ENCODE measurements around the gene RARA.
A peak's percentile ranks its signal among the peaks of the same experiment; 100 is the strongest.

Gene RARA

GRCh38 chr17:40317345-40317873 lies 8.4 kb downstream of the RARA start:
- no peak for DNase-seq

GRCh38 chr17:40317880-40318829 lies 9.2 kb downstream of the RARA start:
- DNase-seq: peak; percentile 90

- DNase-seq: no peak
Observed at GRCh38 chr17:40318830-40319391, 9.9 kb downstream of the RARA start.

GRCh38 chr17:40319651-40320540 lies 10.9 kb downstream of the RARA start:
- DNase-seq: no peak

DNA sequence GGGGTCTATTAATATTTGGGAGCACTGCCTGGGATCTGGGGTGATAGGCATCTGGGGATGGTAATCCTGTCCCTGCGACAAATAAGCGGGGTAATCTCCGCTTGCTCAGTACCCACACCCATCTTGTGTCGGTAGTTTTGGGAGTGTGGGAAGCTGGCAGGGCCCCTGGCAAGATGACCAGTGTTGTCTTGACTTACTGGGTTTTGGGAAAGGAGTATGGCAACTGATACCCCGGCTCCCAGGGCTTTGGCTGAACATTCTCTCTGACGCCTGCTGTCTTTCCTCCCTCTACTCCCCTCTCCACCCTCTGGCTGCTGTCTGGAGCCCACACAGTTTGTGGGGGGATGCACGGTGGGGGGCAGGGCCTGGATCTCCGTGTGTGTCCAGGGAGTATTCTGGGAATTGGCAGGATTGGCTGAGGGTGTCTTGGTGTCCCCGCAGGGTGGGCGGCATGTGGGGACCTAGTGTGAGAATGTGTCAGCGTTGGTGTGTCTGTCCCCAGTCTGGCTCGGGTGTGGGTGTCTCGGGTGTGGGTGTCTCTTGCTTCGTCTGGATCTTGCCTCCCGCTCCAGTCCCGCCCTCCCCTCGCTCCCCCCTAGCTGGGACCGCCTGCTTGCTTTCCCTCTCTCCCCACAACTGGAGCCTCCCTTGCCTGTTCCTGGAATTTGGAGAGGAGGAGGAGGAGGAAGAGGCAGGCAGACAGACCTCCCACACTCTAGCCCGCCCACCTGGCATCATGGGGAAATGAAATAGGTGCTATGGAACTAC lies 12.0 kb downstream of the RARA start:
- no peak for DNase-seq

GRCh38 chr17:40321524-40321929 lies 12.5 kb downstream of the RARA start:
- no peak for DNase-seq

DNA sequence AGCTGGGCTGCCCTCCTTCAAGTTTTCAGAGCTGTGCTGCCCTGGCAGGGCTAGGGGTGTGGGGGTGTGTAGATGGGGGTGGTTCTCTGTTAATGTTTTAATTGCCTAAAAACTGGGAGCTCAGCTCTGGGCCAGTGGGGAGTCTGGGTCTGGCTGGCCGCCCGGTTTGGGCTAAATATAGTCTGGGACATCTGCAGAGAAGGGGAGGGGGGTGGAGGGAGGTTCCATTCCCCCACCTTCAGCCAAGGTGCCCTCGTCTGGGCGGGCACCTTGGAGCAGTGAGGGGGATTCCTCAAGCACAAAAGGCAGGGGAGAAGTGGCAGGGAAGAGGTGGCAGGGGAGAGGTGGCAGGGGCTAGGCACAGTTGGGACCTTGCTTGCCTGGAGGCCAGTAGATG lies 13.0 kb downstream of the RARA start:
- no peak for DNase-seq

GRCh38 chr17:40322358-40323315 lies 13.7 kb downstream of the RARA start:
- DNase-seq: no peak

DNA sequence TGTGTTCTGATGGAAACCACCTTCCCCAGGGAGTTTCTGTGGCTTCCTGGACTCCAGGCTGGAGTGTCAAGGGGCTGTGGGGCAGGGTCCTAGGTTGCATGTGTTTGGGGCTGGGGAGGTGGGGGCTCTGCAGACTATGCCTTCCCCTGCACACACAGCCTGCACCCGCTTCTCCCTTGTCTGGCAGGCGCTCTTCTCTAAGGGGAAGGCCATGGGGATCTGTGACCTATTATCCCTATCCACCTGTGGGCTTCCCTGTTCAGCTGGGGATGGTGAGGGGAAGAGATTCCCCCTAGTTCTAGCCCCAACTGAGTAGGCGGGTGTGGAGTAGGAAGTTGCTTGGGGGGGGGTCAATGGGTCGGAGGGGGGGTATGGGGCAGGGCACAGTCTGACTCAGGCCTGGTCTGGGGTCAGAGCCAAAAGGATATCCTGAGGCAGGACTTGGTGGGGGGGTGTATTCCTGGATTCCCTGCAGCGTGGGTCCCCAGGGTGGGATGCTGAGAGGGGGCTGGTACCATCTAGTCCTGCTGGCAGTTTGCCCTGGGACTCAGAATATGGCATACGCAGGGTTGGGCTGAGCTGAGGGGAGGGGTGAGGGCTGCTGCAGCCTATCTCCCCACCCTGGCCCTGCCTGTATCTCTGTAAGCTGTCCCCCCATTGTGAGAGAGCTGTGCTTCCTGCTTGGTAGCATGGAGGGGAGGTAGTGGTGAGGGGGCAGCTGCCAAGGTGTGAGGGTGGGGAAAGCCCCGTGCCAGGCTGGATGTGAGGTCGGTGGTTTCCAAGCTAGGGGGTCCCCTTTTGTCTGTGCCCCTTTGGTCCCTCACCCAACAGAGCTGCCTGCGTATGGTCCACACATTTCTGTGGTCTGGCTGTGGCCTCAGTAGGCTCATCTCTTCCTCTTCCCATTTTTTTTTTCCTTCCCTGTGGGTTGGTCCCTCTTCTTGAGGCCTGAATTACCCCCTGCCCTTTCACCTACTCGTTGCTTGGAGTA lies 14.7 kb downstream of the RARA start:
- no peak for DNase-seq

DNA sequence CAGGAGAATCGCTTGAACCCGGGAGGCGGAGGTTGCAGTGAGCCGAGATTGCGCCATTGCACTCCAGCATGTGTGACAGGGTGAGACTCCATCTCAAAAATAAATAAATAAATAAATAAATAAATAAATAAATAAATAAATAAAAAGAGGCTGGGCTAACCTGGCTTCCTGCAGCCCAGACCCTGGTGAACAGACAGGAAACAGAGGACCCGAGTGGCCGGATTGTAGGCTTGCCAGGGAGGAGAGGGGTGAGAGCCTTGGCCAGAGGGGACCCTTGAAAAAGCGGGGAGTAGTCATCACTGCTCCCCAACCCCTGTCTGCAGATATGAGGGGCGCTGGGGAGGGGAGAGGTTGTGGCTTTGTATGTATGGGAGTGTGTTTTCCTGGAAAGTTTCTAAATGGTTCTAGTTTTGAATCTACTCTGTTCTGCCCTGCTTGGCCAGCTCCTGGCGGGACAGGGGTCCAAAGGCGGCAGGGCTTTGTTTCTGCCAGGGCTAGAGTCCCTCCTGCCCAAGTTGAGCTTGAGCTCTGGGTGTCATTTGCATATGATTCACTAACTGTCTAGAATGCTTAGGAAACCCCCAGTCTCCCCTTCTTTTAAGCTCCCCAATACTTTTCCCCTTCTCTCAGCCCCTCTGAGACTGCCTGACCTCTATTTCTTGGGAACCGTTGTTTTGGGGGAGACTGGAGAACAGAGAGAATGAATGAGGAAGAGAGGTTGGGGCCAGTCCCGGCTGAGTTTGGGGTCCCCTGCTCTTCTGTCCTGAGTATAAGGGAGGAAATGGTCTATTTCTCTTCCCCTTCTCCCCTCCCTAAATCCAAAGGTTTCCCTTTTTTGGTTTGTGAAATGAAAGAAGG lies 16.4 kb downstream of the RARA start:
- no peak for DNase-seq

DNA sequence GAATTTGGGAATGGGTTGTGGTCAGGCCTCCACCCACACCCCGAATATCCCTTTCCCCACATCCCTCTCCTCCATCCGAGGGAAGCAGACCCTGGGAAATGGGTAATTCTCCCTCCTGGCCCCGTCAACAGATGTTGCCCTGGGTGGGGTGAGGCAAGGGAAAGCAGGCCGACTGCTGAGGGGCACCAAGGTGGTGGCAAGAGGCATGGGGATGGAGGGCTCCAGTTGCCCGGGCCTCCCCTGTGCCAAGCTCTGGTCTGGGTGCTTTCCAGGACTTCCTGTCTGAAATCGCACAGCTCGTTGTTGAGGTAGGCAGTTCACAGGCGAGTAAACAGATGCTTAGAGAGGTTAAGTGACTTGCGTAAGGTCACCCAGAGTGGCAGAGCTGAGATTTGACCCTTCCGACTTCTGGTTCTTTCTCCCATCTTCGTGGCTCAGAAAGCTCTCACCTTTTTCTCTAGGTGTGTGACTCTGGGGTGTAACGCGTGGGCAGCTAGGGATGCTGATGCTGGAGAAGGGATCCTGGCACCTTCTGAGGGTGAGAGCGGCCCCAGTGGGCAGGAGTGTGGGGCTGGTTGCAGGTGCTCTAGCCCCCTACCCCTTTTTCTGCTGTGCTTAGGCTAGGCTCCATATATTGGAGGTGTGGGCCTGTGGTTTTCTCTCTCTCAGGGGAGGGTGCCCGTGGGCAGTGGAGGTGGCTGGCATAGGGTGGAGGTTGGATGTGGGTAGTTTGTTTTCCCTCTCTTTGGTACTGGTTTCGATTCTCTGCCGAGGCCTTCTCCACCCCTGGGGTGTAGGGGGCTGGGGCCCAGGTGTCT lies 17.2 kb downstream of the RARA start:
- no peak for DNase-seq

- no peak for DNase-seq
Observed at GRCh38 chr17:40326832-40327199, 17.8 kb downstream of the RARA start.

DNA sequence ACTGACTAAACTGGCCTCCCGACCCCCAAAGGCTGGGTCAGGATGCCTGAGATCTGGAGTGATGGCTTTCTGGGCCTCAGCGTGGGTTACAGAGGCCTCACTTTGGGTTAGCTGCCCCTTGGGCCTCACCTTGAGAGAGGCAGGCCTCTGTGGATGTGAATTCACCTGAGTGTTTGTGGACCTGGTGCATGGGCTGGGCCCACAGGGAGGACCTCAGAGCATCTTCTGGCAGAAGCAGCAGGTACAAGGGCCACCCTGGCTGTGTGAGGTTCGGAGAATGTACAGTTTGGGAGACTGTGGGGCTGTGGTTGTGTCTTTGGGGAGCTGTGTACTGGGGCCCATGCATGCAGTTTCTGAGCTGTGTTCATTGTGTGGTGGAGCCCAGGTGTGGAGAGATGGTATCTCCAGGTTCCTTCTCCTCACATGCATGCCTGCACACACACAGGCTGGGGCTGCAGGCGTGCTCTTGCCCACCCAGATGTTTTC lies 18.3 kb downstream of the RARA start:
- no peak for DNase-seq

GRCh38 chr17:40327735-40328385 lies 18.9 kb downstream of the RARA start:
- DNase-seq: no peak

DNA sequence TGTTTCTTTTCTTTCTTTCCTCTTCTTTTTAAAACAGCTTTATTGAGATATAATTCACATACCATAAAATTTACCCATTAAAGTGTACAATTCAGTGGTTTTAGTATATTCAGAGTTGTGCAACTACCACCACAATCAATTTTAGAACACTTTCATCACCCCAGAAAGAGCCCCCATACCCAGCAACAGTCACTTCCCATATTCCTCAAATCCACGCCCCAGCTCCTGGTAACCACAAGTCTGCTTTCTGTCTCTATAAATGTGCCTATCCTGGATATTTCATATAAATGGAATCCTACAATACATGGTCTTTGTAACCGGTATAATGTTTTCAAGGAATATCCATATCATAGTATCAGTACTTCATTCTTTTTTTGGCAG lies 19.4 kb downstream of the RARA start:
- DNase-seq: no peak

- DNase-seq: peak; percentile 67
Observed at GRCh38 chr17:40329839-40330794, 21.1 kb downstream of the RARA start.

Measured in NCI-H1092 treated with DMSO at 0.1 percent for 48 hours (cell line).